Measurements from ENCODE around the gene KRT16.

DNA sequence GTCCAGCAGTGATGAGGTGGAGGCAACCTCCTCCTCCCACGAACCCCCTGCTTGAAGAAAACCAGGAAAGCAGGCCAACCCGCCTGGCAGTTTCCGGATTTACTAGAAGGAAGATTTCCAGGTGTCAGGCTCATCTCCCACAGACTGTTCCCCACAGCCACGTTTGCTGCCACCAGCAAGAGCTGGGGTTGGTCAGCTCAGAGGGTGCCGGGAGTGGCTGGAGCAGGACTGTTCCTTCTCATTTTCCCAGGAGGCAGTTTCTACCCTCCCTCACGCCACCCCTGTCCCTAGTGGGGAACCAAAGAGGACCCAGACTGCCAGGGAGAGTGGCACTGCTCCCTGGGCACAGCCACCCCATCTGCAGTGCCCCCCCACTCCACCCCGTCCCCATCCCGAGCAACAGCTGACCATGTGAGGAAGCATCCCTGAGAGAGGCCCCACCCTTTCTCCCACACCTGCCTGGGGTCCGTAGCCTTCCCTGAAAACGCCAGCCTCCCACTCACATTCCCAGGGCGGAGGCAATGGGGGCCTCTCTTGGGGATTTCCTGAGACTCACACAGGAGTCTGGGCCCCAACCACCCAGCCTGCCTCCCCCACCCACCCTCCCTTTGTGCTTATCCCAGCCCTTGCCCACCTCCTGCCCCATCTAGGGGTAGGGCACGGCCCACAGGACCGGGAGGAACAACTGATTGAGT, 5.9 kb upstream of the KRT16 start:
- TF ChIP-seq, protein P1, sequence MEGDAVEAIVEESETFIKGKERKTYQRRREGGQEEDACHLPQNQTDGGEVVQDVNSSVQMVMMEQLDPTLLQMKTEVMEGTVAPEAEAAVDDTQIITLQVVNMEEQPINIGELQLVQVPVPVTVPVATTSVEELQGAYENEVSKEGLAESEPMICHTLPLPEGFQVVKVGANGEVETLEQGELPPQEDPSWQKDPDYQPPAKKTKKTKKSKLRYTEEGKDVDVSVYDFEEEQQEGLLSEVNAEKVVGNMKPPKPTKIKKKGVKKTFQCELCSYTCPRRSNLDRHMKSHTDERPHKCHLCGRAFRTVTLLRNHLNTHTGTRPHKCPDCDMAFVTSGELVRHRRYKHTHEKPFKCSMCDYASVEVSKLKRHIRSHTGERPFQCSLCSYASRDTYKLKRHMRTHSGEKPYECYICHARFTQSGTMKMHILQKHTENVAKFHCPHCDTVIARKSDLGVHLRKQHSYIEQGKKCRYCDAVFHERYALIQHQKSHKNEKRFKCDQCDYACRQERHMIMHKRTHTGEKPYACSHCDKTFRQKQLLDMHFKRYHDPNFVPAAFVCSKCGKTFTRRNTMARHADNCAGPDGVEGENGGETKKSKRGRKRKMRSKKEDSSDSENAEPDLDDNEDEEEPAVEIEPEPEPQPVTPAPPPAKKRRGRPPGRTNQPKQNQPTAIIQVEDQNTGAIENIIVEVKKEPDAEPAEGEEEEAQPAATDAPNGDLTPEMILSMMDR (IDR thresholded peaks at IDR 0.05) = no peak
- TF ChIP-seq EZH2 (IDR thresholded peaks at IDR 0.05) = no peak
